Thoracic aorta (tissue), 2 donors: ENCODE data around the gene PRPF31. TPM values are rescaled to one million over a fixed set of nuclear protein-coding genes. Genes with fewer than 3 reads are reported as not detected.

Experiments used
- ATAC-seq: fragments of 150-250 bp; one replicate; pipeline ENCODE4 v1.8.0; 2017; ENCODE audit warnings: low read depth; ENCODE audit not compliant: insufficient number of reproducible peaks, low FRiP score
- DNase-seq: peaks from one replicate; pipeline ENCODE4 v3.0.0-alpha.2; 2020; ENCODE audit warnings: low spot score
- H3K27ac ChIP-seq, 2 donors: fragments of 200-600 bp; sonication (generic); 1 replicate in 1 of 2; 2 replicates in 1 of 2; pipeline ENCODE4 v1.5.1; 2016; ENCODE audit warnings: mild to moderate bottlenecking in 2 of 2, moderate library complexity in 2 of 2
- H3K27me3 ChIP-seq: fragments of 200-600 bp; sonication (generic); replicated peaks from 2 replicates; pipeline ENCODE4 v1.6.0; 2016; ENCODE audit warnings: mild to moderate bottlenecking; ENCODE audit not compliant: insufficient read depth
- H3K36me3 ChIP-seq: fragments of 200-600 bp; sonication (generic); one replicate; pipeline ENCODE4 v1.5.1; 2016
- H3K4me1 ChIP-seq, 2 donors: fragments of 200-600 bp; sonication (generic); 1 replicate in 1 of 2; 2 replicates in 1 of 2; pipeline versions ENCODE4 v1.5.1 to v1.6.0; 2016; ENCODE audit warnings: low read depth in 2 of 2, mild to moderate bottlenecking in 1 of 2; ENCODE audit not compliant: control insufficient read depth in 1 of 2
- H3K4me3 ChIP-seq: fragments of 200-600 bp; sonication (generic); 2 replicates; pipeline ENCODE4 v1.5.1; 2016; ENCODE audit warnings: mild to moderate bottlenecking
- H3K9me3 ChIP-seq: fragments of 200-600 bp; sonication (generic); 2 replicates; pipeline ENCODE4 v1.5.1; 2016
- CTCF ChIP-seq: fragments of 200-600 bp; sonication (generic); IDR thresholded peaks from one replicate; pipeline ENCODE4 v1.5.1; 2019; ENCODE audit warnings: antibody characterized with exemption
- total RNA-seq, 2 donors: library from RNA; depleted of rRNA; stranded (reverse); fragments of >200 nt; gene quantifications; one replicate each; pipeline versions ENCODE4 v1.1.0 to v1.2.3, GENCODE V29; 2016

Gene PRPF31
- total RNA-seq, 2 donors from 2014 or later: 48.2 to 54.3 TPM

- DNase-seq (no peak), ATAC-seq (no peak)
- Histone ChIP-seq H3K27me3 (no peaks in the 10 kb centered on the region), H3K4me1 (no peaks in the 10 kb centered on the region), H3K9me3 (no peaks in the 10 kb centered on the region), H3K27ac (no peak overlapping the region), H3K36me3 (peaks cover 86% of the 10 kb centered on the region), H3K4me3 (no peak overlapping the region)
- no peak for TF ChIP-seq CTCF
These were observed 36.7 kb downstream of the PRPF31 start for GRCh38 chr19:54152267-54152666.

- no peak for TF ChIP-seq CTCF
- Histone ChIP-seq H3K27ac (no peak overlapping the region), H3K9me3 (no peaks in the 10 kb centered on the region), H3K4me1 (no peaks in the 10 kb centered on the region), H3K4me3 (no peak overlapping the region), H3K36me3 (peaks cover 82% of the 10 kb centered on the region), H3K27me3 (no peaks in the 10 kb centered on the region)
- DNase-seq (no peak), ATAC-seq (no peak)
These were observed 37.4 kb downstream of the PRPF31 start for GRCh38 chr19:54152878-54153524.

- TF ChIP-seq CTCF: no peak
- Histone ChIP-seq H3K27ac (no peak overlapping the region), H3K4me3 (no peak overlapping the region), H3K36me3 (peaks cover 74% of the 10 kb centered on the region), H3K9me3 (no peaks in the 10 kb centered on the region), H3K27me3 (no peaks in the 10 kb centered on the region), H3K4me1 (peaks cover 6 to 8% of the 10 kb centered on the region in 2 donors)
- no peak for ATAC-seq
- DNase-seq: no peak
These were observed 38.3 kb downstream of the PRPF31 start for GRCh38 chr19:54153731-54154326.

- Histone ChIP-seq H3K4me1 (peaks cover 6 to 11% of the 10 kb centered on the region in 2 donors), H3K27ac (no peak overlapping the region), H3K9me3 (no peaks in the 10 kb centered on the region), H3K36me3 (peaks cover 64% of the 10 kb centered on the region), H3K27me3 (no peaks in the 10 kb centered on the region), H3K4me3 (no peak overlapping the region)
- no peak for DNase-seq
- no peak for ATAC-seq
- no peak for TF ChIP-seq CTCF
These were observed 39.2 kb downstream of the PRPF31 start for GRCh38 chr19:54154603-54155345.

- no peak overlapping the region for H3K4me3 ChIP-seq
- TF ChIP-seq CTCF: no peak
- H3K27me3 ChIP-seq: no peaks in the 10 kb centered on the region
- no peaks in the 10 kb centered on the region for H3K9me3 ChIP-seq
- DNase-seq: no peak
- peaks cover 12 to 16% of the 10 kb centered on the region in 2 donors for H3K4me1 ChIP-seq
- ATAC-seq: no peak
- no peak overlapping the region for H3K27ac ChIP-seq
- H3K36me3 ChIP-seq: peaks cover 59% of the 10 kb centered on the region
These were observed 40.1 kb downstream of the PRPF31 start for GRCh38 chr19:54155694-54156093.
